GM18499 (cell line): Measurements from ENCODE around the gene COA3.

Experiments used
- ATAC-seq: cut with Tn5 transposase; IDR thresholded peaks from one replicate; pipeline ENCODE4 v1.9.1; 2021; ENCODE audit warnings: moderate number of reproducible peaks; ENCODE audit not compliant: insufficient read depth, unreplicated experiment

COA3 gene

GRCh38 chr17:42819939-42820535, 21.5 kb upstream of the COA3 start:
- ATAC-seq = no peak

GRCh38 chr17:42818379-42818778, 19.9 kb upstream of the COA3 start:
- no peak for ATAC-seq

GRCh38 chr17:42817866-42818265, 19.4 kb upstream of the COA3 start:
- no peak for ATAC-seq

- no peak for ATAC-seq
These were observed 16.3 kb upstream of the COA3 start for GRCh38 chr17:42814633-42815399.

GRCh38 chr17:42809250-42809649, 10.7 kb upstream of the COA3 start:
- no peak for ATAC-seq

- ATAC-seq = no peak
These were observed 7.7 kb upstream of the COA3 start for GRCh38 chr17:42806249-42806648.

- ATAC-seq = no peak
These were observed 6.4 kb upstream of the COA3 start for GRCh38 chr17:42804918-42805367.

- ATAC-seq = no peak
These were observed 4.8 kb upstream of the COA3 start for GRCh38 chr17:42803074-42803883.

- no peak for ATAC-seq
These were observed 507 bp downstream of the COA3 start for GRCh38 chr17:42798011-42798382.

GRCh38 chr17:42797067-42798007, 1.2 kb downstream of the COA3 start:
- ATAC-seq = no peak

GRCh38 chr17:42796066-42796758, 2.3 kb downstream of the COA3 start:
- ATAC-seq = no peak

GRCh38 chr17:42795465-42795864, 3.0 kb downstream of the COA3 start:
- ATAC-seq = no peak

GRCh38 chr17:42795061-42795460, 3.4 kb downstream of the COA3 start:
- no peak for ATAC-seq

GRCh38 chr17:42792545-42792944, 6.0 kb downstream of the COA3 start:
- no peak for ATAC-seq

GRCh38 chr17:42791948-42792347, 6.6 kb downstream of the COA3 start:
- no peak for ATAC-seq

- no peak for ATAC-seq
These were observed 11.2 kb downstream of the COA3 start for GRCh38 chr17:42787266-42787665.

GRCh38 chr17:42784811-42785592, 13.5 kb downstream of the COA3 start:
- no peak for ATAC-seq

GRCh38 chr17:42784409-42784808, 14.1 kb downstream of the COA3 start:
- ATAC-seq = no peak

- ATAC-seq = no peak
These were observed 14.7 kb downstream of the COA3 start for GRCh38 chr17:42783791-42784138.
